PFSK-1 (cell line): ENCODE measurements around the gene FOXP4.

Source experiments
- FOXP2 ChIP-seq: optimal IDR thresholded peaks from 2 replicates; pipeline ENCODE3; 2011; ENCODE audit warnings: borderline replicate concordance, control low read depth, inconsistent platforms; ENCODE audit not compliant: insufficient read depth; ENCODE audit errors: extremely low read length, extremely low read depth
- POLR2AphosphoS5 ChIP-seq: IDR thresholded peaks from 2 replicates; pipeline ENCODE4 v1.6.1; 2012; ENCODE audit warnings: low read depth, mild to moderate bottlenecking, control low read depth, low read length, moderate library complexity
- SIN3A ChIP-seq: IDR thresholded peaks from 2 replicates; pipeline ENCODE4 v1.6.1; 2012; ENCODE audit warnings: mild to moderate bottlenecking, low read length, moderate library complexity, borderline replicate concordance; ENCODE audit not compliant: insufficient read depth
- TAF1 ChIP-seq: IDR thresholded peaks from 2 replicates; pipeline ENCODE4 v1.6.1; 2012; ENCODE audit warnings: low read length, control low read depth, borderline replicate concordance; ENCODE audit not compliant: insufficient read depth
- TF ChIP-seq, protein P1 (sequence below), 2 experiments: IDR thresholded peaks; 2 replicates each; pipeline versions ENCODE4 v1.6.1 to v1.8.0; 2011 to 2012; ENCODE audit warnings: low read depth in 2 of 2, low read length in 2 of 2, control low read depth in 1 of 2, inconsistent platforms in 1 of 2, mild to moderate bottlenecking in 1 of 2, moderate library complexity in 1 of 2; ENCODE audit not compliant: insufficient read depth in 1 of 2

- TF ChIP-seq TAF1: no peak
- no peak for TF ChIP-seq POLR2AphosphoS5
- TF ChIP-seq SIN3A: no peak
- TF ChIP-seq, protein P1, sequence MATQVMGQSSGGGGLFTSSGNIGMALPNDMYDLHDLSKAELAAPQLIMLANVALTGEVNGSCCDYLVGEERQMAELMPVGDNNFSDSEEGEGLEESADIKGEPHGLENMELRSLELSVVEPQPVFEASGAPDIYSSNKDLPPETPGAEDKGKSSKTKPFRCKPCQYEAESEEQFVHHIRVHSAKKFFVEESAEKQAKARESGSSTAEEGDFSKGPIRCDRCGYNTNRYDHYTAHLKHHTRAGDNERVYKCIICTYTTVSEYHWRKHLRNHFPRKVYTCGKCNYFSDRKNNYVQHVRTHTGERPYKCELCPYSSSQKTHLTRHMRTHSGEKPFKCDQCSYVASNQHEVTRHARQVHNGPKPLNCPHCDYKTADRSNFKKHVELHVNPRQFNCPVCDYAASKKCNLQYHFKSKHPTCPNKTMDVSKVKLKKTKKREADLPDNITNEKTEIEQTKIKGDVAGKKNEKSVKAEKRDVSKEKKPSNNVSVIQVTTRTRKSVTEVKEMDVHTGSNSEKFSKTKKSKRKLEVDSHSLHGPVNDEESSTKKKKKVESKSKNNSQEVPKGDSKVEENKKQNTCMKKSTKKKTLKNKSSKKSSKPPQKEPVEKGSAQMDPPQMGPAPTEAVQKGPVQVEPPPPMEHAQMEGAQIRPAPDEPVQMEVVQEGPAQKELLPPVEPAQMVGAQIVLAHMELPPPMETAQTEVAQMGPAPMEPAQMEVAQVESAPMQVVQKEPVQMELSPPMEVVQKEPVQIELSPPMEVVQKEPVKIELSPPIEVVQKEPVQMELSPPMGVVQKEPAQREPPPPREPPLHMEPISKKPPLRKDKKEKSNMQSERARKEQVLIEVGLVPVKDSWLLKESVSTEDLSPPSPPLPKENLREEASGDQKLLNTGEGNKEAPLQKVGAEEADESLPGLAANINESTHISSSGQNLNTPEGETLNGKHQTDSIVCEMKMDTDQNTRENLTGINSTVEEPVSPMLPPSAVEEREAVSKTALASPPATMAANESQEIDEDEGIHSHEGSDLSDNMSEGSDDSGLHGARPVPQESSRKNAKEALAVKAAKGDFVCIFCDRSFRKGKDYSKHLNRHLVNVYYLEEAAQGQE (IDR thresholded peaks at IDR 0.05; ENCODE audit: insufficient read depth in 1 of 2, low read depth in 2 of 2, low read length in 2 of 2): no peak
- TF ChIP-seq FOXP2: no peak
Observed at GRCh38 chr6:41512146-41512701, 34.0 kb upstream of the FOXP4 start.
